HG02798 (cell line): ENCODE measurements around the gene DNAJB6.

Source experiments
- ATAC-seq: cut with Tn5 transposase; IDR thresholded peaks from one replicate; pipeline ENCODE4 v1.9.1; 2021; ENCODE audit warnings: mild to moderate bottlenecking; ENCODE audit not compliant: unreplicated experiment, poor library complexity

The DNAJB6 gene

DNA sequence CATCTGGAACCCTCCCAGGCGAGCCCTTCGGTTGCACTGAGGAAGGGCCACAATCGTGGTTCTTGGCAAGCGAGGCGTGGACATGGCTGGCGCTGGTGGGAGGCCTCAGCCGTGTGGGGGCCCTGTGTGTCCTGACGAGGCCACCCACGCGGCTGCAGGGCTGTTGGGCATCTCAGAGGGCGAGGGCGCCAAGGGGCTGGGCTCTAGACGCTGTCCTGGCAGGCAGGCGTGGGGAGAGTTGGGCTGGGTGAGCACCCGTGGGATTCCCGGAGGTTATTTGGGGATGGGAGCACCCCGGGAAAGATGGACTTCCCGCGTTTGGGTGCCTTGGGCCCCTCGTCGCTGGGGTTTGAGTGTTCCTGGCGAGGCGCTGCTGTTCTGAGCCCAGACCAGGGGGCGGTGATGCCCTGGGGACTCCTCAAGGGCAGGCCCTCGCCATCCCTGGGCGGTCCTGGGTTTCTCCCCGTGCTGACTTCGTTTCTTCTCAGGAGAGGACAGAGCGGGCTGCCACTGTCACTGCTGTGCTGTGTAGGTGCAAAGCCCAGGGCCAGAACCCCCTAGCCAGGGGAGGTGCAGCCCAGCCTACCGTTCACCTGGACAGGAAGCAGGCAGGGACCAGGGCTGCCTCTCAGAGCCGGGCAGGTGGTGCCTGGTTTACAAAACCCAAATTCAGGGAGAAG lies 87.2 kb downstream of the DNAJB6 start:
- no peak for ATAC-seq

GRCh38 chr7:157425137-157425731 lies 88.4 kb downstream of the DNAJB6 start:
- no peak for ATAC-seq

- no peak for ATAC-seq
These were observed 89.0 kb downstream of the DNAJB6 start for GRCh38 chr7:157425761-157426160.

GRCh38 chr7:157426463-157427301 lies 89.9 kb downstream of the DNAJB6 start:
- no peak for ATAC-seq

- ATAC-seq = no peak
These were observed 91.2 kb downstream of the DNAJB6 start for GRCh38 chr7:157427811-157428553.

DNA sequence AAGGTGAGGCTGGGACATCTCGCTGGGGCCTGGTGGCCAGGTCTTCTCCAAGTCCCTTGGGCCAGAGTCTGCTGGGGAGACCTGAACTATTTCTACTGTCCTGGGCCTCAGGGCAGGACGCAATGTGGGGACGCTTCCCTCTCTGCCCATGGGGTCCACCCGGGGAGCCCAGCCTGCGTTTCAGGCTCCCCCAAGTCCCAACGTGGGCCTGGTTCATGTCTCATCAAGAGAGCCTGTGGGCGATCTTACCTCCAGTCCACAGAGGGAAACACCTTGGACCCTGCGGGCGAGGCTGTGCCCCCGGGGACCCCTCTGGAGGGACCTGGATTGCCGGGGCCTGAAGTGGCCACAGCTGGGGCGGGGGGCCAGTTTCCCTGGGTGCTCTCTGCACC lies 91.7 kb downstream of the DNAJB6 start:
- no peak for ATAC-seq

DNA sequence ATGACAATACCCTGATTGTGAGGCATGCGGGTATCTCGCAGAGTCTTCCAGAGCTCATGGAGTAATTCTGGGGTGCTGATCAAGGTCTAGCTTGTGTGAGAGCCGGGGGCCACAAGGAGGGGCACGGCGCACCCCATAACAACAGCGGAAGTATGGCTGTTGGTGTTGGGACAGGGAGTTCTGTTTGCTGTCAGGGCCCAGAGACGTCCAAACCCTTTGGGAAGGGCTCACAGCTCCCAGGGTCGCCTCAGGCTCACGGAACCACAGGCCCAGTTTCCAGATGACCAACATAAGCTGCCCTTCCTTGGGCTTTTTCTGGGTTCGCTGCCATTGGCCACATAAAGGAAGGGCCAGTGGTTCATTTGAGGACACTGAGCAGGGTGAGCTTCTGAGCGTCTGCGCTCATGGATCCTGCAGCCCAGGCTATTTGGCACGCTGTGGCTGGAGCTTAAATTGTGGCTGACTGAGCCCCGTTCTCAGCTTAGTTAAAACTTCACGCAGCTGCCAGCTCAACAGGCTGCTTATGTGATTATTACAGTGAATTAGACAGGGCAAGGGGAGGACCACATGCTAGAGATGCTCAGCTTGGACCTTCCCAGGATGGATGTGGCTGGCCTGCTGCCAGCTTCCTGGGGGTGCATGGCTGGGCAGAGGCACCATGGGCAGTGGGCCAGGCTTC lies 92.3 kb downstream of the DNAJB6 start:
- ATAC-seq = no peak

- no peak for ATAC-seq
These were observed 92.9 kb downstream of the DNAJB6 start for GRCh38 chr7:157429680-157430224.

- no peak for ATAC-seq
These were observed 93.9 kb downstream of the DNAJB6 start for GRCh38 chr7:157430721-157431120.

- ATAC-seq = no peak
These were observed 94.6 kb downstream of the DNAJB6 start for GRCh38 chr7:157431173-157431950.

- ATAC-seq = no peak
These were observed 95.2 kb downstream of the DNAJB6 start for GRCh38 chr7:157431951-157432540.

DNA sequence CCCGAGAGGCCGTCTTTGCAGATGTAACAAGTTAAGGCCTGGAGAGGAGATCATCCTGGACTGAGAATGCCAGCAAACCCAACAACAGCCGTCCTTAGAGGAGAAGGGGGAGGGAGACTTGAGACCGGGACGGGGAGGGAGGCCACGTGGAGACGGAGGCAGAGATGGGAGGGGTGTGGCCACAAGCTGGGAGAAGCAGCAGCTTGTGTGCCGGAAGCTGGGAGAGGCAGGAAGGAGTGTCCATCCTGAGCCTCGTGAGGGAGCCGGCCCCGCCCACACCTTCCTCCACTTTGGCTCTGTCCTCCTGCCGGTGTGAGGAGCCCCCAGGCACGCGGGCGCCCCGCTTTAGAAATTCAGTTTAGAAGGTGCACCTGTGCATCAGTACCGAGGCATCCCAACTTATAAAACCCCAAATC lies 95.7 kb downstream of the DNAJB6 start:
- ATAC-seq = no peak

- no peak for ATAC-seq
These were observed 96.3 kb downstream of the DNAJB6 start for GRCh38 chr7:157432957-157433576.

DNA sequence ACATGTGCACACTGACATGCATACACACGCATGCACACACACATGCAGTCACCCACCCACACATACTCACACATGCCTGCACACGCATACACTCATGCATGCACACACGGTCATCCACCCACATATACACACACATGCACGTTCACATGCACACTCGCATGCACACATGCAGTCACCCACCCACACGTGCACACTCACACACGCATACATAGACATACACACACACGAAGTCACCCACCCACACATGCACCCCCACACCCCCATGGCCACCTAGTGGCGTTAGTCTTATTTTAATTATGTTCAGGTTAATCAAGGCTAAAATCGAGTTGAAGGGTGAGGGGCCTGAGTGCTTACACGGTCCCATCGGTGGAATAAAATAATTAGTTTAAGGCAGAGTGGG lies 96.8 kb downstream of the DNAJB6 start:
- ATAC-seq = no peak

DNA sequence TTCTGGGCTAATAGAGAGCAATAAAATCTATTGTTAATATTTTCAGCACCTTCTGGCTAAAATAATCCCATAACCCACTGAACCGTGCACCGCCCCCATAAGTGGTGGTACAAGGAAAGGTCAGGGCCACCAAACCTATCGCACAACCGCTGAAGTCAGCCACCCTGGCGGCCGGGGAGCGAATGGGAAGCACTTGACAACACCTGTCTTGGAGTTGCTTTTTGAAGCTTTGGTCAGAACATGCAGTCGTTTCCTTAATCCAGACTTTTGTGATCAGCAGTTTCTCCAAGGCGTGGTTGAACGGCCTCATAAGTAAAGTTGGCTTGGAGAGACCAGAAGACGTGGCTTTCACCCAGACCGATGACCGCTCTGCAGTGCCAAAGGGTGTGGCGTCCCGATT lies 97.4 kb downstream of the DNAJB6 start:
- ATAC-seq = no peak

GRCh38 chr7:157434701-157435100 lies 97.9 kb downstream of the DNAJB6 start:
- ATAC-seq = no peak

- no peak for ATAC-seq
These were observed 99.3 kb downstream of the DNAJB6 start for GRCh38 chr7:157436076-157436475.

DNA sequence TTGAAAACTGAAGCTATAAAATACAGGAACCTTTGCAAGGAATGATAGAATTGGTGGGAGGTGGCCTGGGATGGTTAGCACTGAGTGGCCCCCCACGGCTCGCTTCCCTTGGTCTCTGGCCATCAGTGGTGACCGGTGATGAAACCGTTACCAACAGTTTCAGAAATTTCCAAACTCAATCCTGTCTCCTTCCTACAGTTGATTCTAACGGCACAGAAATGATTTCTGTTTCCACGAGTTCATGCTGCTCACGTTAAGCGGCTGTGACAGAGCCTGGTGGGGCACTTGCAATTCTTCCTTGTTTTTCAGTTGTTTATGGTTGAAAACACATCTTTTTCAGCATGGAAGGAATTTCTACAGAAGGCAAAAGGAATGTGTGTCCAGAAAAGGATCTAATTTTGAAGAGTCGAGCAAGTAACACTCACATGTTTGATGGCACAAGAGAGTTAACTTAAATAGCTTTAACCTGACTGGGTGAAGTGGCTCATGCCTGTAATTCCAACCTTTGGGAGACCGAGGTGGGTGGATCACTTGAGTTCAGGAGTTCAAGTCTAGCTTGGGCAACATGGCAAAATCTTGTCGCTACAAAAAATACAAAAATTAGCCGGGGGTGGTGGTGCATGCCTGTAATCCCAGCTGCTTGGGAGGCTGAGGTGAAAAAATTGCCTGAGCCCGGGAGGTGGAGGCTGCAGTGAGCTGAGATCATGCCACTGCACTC lies 100.1 kb downstream of the DNAJB6 start:
- no peak for ATAC-seq
